ENCODE results near the gene GPN3.
"Not testable (repeated sequence)": the region's sequence is repeated elsewhere in the genome, so short reads cannot be mapped to it uniquely, and the experiment has no call there.

Gene GPN3

DNA sequence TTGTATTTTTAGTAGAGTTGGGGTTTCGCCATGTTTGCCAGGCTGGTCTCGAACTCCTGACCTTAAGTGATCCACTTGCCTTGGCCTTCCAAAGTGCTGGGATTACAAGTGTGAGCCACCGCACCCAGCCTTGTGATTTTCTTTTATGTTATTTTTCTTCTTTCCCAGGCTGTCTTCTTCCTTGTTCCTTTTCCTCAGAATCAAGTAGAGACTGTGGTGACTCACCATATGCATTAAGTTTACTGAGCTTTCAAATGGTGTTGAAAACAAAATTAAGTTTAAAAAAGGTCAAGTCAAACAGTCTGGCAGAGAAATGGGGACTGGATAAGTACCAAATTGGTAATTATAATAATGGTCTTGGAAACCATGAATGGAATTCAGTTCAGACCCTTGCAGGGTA, 23.6 kb downstream of the GPN3 start:
- peak; percentile 30 for DNase-seq (ENCODE audit: low spot score)

GRCh38 chr12:110436231-110436630, 31.8 kb downstream of the GPN3 start:
- no peak for DNase-seq (ENCODE audit: low spot score)

GRCh38 chr12:110431957-110432587, 36.0 kb downstream of the GPN3 start:
- no peak for DNase-seq (ENCODE audit: low spot score)

DNA sequence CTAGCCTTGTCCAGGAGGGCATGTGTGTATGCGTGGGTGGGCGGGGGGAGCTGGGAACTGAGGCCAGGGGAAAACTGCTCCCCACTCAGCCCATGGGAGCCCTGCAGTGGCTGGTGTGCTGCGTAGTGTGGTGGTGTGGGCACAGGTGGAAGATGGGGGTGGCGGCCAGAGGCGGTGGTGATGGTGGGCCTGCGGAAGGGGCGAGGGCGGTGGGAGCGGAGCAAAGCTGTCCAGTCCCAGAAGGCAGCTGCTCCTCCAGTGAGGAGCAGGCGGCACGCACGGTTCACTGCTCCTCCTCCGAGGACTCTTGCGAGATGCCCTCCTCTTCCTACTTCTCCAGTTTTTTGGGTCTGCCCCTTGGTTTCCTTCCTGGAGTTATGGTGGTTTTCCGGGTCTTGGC, 38.4 kb downstream of the GPN3 start:
- DNase-seq (ENCODE audit: low spot score), result not testable (repeated sequence)

GRCh38 chr12:110426406-110426805, 41.7 kb downstream of the GPN3 start:
- no peak for DNase-seq (ENCODE audit: low spot score)

DNA sequence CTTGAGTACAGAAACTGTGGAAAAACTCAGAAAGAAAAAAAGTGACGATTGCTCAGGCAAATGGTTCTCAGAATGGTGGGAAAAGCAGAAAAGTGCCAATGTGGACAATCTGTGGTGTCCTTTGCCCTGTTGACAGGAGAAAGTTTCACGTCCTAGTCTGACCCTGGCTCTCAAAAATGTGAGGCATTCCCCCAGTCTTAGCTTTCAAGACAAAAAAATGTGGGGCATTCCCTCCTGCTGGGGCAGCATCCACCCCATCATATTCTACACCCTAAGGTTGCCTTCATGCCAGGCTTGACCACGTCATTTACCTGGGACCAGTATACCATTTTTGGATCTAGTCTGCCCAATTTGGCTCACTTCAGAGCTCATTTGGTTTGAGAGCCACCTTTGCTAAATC, 43.8 kb downstream of the GPN3 start:
- no peak for DNase-seq (ENCODE audit: low spot score)

- no peak for DNase-seq (ENCODE audit: low spot score)
Measured at GRCh38 chr12:110421701-110422100, 46.4 kb downstream of the GPN3 start.

DNA sequence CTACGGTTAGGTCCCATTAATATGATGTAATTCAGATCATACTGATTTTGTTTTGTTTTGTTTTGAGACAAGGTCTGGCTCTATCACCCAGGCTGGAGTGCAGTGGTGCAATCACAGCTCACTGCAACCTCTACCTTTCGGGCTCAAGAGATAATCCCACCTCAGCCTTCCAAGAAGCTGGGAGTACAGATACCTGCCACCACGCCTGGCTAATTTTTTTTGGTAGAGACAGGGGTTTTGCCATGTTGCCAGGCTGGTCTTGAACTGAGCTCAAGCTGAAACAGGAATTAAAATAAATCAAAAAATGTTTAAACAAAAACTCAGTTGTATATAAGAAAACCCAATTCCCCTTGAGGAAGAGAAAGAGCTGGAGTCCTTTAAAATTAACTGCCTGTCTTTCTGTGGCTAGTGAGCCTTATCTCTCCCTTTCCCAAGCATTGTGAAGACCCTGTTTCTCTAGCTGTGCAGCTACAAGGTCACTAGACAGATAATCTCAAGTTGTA, 46.8 kb downstream of the GPN3 start:
- no peak for DNase-seq (ENCODE audit: low spot score)

DNA sequence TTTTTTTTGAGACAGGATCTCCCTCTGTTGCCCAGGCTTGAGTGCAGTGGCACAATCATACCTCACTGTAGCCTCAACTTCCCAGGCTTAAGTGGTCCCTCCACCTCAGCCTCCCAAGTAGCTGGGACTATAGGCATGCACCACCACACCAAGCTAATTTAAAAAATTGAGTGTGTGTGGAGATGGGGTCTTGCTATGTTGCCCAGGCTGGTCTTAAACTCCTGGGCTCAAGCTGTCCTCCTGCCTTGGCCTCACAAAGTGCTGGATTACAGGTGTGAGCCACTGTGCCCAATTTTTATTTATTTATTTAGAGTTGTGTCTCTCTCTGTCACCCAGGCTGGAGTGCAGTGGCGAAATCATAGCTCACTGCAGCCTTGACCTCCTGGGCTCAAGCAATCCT, 47.4 kb downstream of the GPN3 start:
- not testable (repeated sequence) for DNase-seq (ENCODE audit: low spot score)

DNA sequence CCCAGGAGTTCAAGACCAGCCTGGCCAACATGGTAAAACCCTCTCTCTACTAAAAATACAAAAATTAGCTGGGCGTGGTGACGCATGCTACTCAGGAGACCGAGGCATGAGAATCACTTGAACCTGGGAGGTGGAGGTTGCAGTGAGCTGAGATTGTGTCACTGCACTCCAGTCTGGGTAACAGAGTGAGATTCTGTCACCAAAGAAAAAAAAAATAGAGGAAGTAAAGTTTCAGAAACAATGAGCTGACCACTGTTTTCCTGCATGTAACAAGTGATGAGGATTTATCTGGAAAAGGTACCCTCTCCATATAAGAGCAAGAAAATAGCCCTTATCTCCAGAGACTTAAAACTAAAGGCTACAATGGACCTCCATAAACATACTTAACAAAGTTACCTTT, 50.9 kb downstream of the GPN3 start:
- DNase-seq (ENCODE audit: low spot score), result not testable (repeated sequence)

- peak; percentile 30 for DNase-seq (ENCODE audit: low spot score)
Measured at GRCh38 chr12:110410086-110410485, 58.0 kb downstream of the GPN3 start.

DNA sequence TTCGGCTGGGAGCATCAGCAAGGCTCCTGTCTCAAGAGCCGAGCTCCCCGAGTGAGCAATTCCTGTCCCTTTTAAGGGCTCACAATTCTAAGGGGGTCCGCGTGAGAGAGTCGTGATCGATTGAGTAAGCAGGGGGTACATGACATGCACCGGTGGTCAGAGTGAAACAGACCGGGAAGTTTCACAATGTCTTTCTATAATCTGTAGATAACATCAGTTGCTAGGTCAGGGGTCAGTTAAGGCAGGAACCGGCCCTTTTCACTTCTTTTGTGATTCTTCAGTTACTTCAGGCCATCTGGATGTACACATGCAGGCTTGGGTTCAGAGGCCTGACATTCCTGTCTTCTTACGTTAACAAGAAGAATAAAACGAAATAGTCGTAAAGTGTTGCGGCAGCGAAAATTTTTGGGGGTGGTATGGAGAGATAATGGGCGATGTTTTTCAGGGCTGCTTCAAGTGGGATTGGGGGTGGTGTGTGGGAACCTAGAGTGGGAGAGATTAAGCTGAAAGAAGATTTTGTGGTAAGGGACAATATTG, 62.9 kb downstream of the GPN3 start:
- not testable (repeated sequence) for DNase-seq (ENCODE audit: low spot score)

- DNase-seq (ENCODE audit: low spot score), result peak; percentile 83
Measured at GRCh38 chr12:110403976-110404682, 63.9 kb downstream of the GPN3 start.

- DNase-seq (ENCODE audit: low spot score), result peak; percentile 94
Measured at GRCh38 chr12:110403146-110403975, 64.7 kb downstream of the GPN3 start, which contains the start of gene ANAPC7. TSS of gene ANAPC7 (minus strand) at chr12:110403708. CDS start at chr12:110403627, 81 bp downstream.
